K562 (cell line): ENCODE results near the gene PIK3CD. TPM values are rescaled to one million over a fixed set of nuclear protein-coding genes. Genes with fewer than 3 reads are reported as not detected.
A peak's percentile ranks its signal among the peaks of the same experiment; 100 is the strongest.

Source experiments
- ATAC-seq: fragments of 200-7000 bp; cut with Tn5 transposase; 3 replicates; pipeline ENCODE4 v1.9.1; 2020; ENCODE audit warnings: moderate library complexity
- BruUV-seq: library from RNA; stranded (reverse); fragments of 400-500 nt; replicated peaks from 2 replicates; lab custom pipeline; 2021; lab: Mats Ljungman, UMichigan
- CTCF ChIA-PET: fragments of 300-600 bp; formaldehyde crosslinking; extraction: SDS; loops from one replicate; lab custom pipeline; 2021; ENCODE audit warnings: low intra/inter-chr PET ratio; lab: Yijun Ruan, JAX
- POLR2A ChIA-PET: fragments of 300-600, 350-650 bp; sonication (Branson Sonifier 250); formaldehyde crosslinking; extraction: SDS; loops from one replicate; lab custom pipeline; 2021; ENCODE audit warnings: antibody characterized with exemption, inconsistent platforms; lab: Yijun Ruan, JAX
- DNase-seq, 4 experiments: peaks; one replicate each; pipeline versions ENCODE4 v3.0.0 to v3.0.0-alpha.2; 2011 to 2018; ENCODE audit warnings: low spot score in 3 of 4, mixed read lengths in 3 of 4; ENCODE audit errors: extremely low read depth in 1 of 4
- FAIRE-seq: peaks from 2 replicates; lab custom pipeline; 2011; peaks lifted over from hg19 to GRCh38; lab: Jason Lieb, UNC
- H2AFZ ChIP-seq: 2 replicates; pipeline ENCODE4 v1.6.0; 2011; ENCODE audit warnings: low read depth, low read length, control low read depth, inconsistent platforms
- H3K27ac ChIP-seq: fragments of 200-600 bp; 3 replicates; pipeline ENCODE4 v1.8.0; 2011; ENCODE audit warnings: low read depth, mild to moderate bottlenecking, control low read depth, inconsistent platforms, low read length, moderate library complexity, mixed read lengths; ENCODE audit errors: extremely low read depth
- H3K27me3 ChIP-seq, 2 experiments: fragments of 300-600 bp in 1 of 2; 2 replicates in 1 of 2; 3 replicates in 1 of 2; pipeline versions ENCODE4 v1.6.0 to v1.8.0; 2011; ENCODE audit warnings: inconsistent platforms in 2 of 2, low read length in 2 of 2, mild to moderate bottlenecking in 1 of 2, mixed read lengths in 1 of 2, moderate library complexity in 1 of 2; ENCODE audit not compliant: control insufficient read depth in 2 of 2, insufficient read depth in 2 of 2
- H3K36me3 ChIP-seq: fragments of 300-600 bp; 3 replicates; pipeline ENCODE4 v1.8.0; 2011; ENCODE audit warnings: mild to moderate bottlenecking, low read length, inconsistent platforms; ENCODE audit not compliant: control insufficient read depth, insufficient read depth
- H3K4me1 ChIP-seq, 2 experiments: fragments of 200-600 bp in 1 of 2; replicated peaks in 1 of 2; 2 replicates in 1 of 2; 3 replicates in 1 of 2; pipeline versions ENCODE4 v1.5.1 to v1.8.0; 2011; ENCODE audit warnings: inconsistent platforms in 2 of 2, low read length in 2 of 2, mild to moderate bottlenecking in 1 of 2, mixed read lengths in 1 of 2, moderate library complexity in 1 of 2; ENCODE audit not compliant: control insufficient read depth in 2 of 2, insufficient read depth in 2 of 2
- H3K4me2 ChIP-seq: 2 replicates; pipeline ENCODE4 v1.6.1; 2011; ENCODE audit warnings: low read length, control low read depth, inconsistent platforms, mixed read lengths; ENCODE audit not compliant: insufficient read depth
- H3K4me3 ChIP-seq: fragments of 200-600 bp; sonication (generic), shearing (Covaris generic); 2 replicates; pipeline ENCODE4 v1.5.1; 2016; ENCODE audit warnings: control low read depth, inconsistent platforms
- H3K79me2 ChIP-seq: fragments of 200-600 bp; 3 replicates; pipeline ENCODE4 v1.8.0; 2011; ENCODE audit warnings: low read length, inconsistent platforms; ENCODE audit not compliant: control insufficient read depth, insufficient read depth
- H3K9ac ChIP-seq, 2 experiments: 2 replicates each; pipeline versions ENCODE4 v1.6.0 to v1.6.1; 2011; ENCODE audit warnings: low read depth in 2 of 2, low read length in 2 of 2, control low read depth in 1 of 2, inconsistent platforms in 1 of 2, mild to moderate bottlenecking in 1 of 2, mixed read lengths in 1 of 2; ENCODE audit not compliant: insufficient read depth in 1 of 2
- H3K9me1 ChIP-seq: one replicate; pipeline ENCODE4 v1.6.0; 2011; ENCODE audit warnings: inconsistent platforms, mild to moderate bottlenecking, low read length, moderate library complexity; ENCODE audit not compliant: control insufficient read depth, insufficient read depth
- H3K9me3 ChIP-seq: replicated peaks from 2 replicates; pipeline ENCODE4 v1.5.1; 2011; ENCODE audit warnings: low read depth, low read length, inconsistent platforms; ENCODE audit not compliant: control insufficient read depth, insufficient read depth
- H4K20me1 ChIP-seq: replicated peaks from 2 replicates; pipeline ENCODE4 v1.6.1; 2011; ENCODE audit warnings: low read length, inconsistent platforms, mixed read lengths; ENCODE audit not compliant: control insufficient read depth, insufficient read depth
- ARID1B ChIP-seq: fragments of 450-650 bp; IDR thresholded peaks from 2 replicates; pipeline ENCODE4 v1.6.1; 2016; ENCODE audit warnings: antibody characterized with exemption, mild to moderate bottlenecking, inconsistent platforms
- CTCF ChIP-seq, 3 experiments: IDR thresholded peaks in 2 of 3; conservative IDR thresholded peaks in 1 of 3; 2 replicates each; pipeline ENCODE4 v1.5.1; 2011 to 2012; ENCODE audit warnings: low read length in 3 of 3, mild to moderate bottlenecking in 3 of 3, control low read depth in 2 of 3, improper control_type of control experiment in 1 of 3, inconsistent platforms in 1 of 3, low read depth in 1 of 3, mixed read lengths in 1 of 3, moderate library complexity in 1 of 3; ENCODE audit not compliant: insufficient read depth in 2 of 3
- HES1 ChIP-seq: fragments of 450-650 bp; IDR thresholded peaks from 2 replicates; pipeline ENCODE4 v1.6.1; 2016; ENCODE audit warnings: low read depth, mild to moderate bottlenecking, moderate library complexity
- LEF1 ChIP-seq: fragments of 450-650 bp; IDR thresholded peaks from 2 replicates; pipeline ENCODE4 v1.6.1; 2016; ENCODE audit warnings: mild to moderate bottlenecking
- NRF1 ChIP-seq, 2 experiments: fragments of 450-650 bp; IDR thresholded peaks in 1 of 2; conservative IDR thresholded peaks in 1 of 2; 2 replicates each; pipeline ENCODE4 v1.6.1; 2014; ENCODE audit warnings: mild to moderate bottlenecking in 2 of 2
- ZNF609 ChIP-seq: sonication (generic); formaldehyde crosslinking; IDR thresholded peaks from 2 replicates; pipeline ENCODE4 v1.8.1; 2023; ENCODE audit warnings: missing genetic modification reagents, mild to moderate bottlenecking, borderline replicate concordance
- ZNF639 ChIP-seq, 2 experiments: fragments of 200-800 bp in 1 of 2; sonication (Bioruptor generic) in 1 of 2; sonication (generic) in 1 of 2; formaldehyde crosslinking in 1 of 2; IDR thresholded peaks in 1 of 2; conservative IDR thresholded peaks in 1 of 2; 2 replicates each; pipeline versions ENCODE4 v1.5.0 to v1.6.1; 2016 to 2020; ENCODE audit warnings: missing compliant biosample characterization in 1 of 2, missing genetic modification characterization in 1 of 2, missing genetic modification reagents in 1 of 2
- WGBS: fragments of 100-300 bp; shearing (Covaris generic); methylation state at CpG from one replicate; pipeline ENCODE4 v1.1.6; 2016; ENCODE audit warnings: low coverage, mixed read lengths; ENCODE audit not compliant: insufficient coverage; ENCODE audit errors: missing lambda C conversion rate; 5-methylcytosine and 5-hydroxymethylcytosine counted together
- in situ Hi-C: fragments of 300-500 bp; cut with MboI; formaldehyde crosslinking; loops from 4 replicates; pipeline ENCODE4 v1.15.0; 2018; ENCODE audit warnings: inconsistent platforms, mixed read lengths
- intact Hi-C: fragments of 100-400 bp; cut with micrococcal nuclease; formaldehyde crosslinking; loops from 2 replicates; pipeline ENCODE4 v1.14.2; 2022
- polyA plus RNA-seq, 8 experiments: library from polyadenylated mRNA; depleted of rRNA in 4 of 8; stranded (reverse) in 5 of 8; unstranded in 3 of 8; fragments of >200 nt; fragmentation: Nextera tagmentation in 2 of 8; fragmentation: Illumina TruSeq in 1 of 8; extraction: Ambion mirVana in 2 of 8; extraction: Trizol in 1 of 8; gene quantifications; 2 replicates each; pipeline versions ENCODE4 v1.2.1 to v1.2.3, GENCODE V29; 2011 to 2014; ENCODE audit warnings: inconsistent platforms in 1 of 8, missing spikeins in 1 of 8
- total RNA-seq, 7 experiments: library from RNA; depleted of rRNA in 6 of 7; stranded (reverse); fragments of >200 nt in 6 of 7; fragmentation: Illumina TruSeq in 2 of 7; extraction: Trizol in 2 of 7; gene quantifications; 2 replicates each; pipeline versions ENCODE4 v1.2.1 to v1.2.3, GENCODE V29; 2011 to 2021; ENCODE audit warnings: low replicate concordance in 1 of 7

The PIK3CD gene
- total and polyA plus RNA-seq, 9 of the 15 experiments (the other 6 are each of a cell fraction or from before 2014, with no cell fraction given), result 1.8 to 20.8 (median 7.2) TPM

- H3K27ac ChIP-seq, result peak overlapping the region; percentile 87
- DNase-seq, result peak; percentile 88 to 98 (median 92)
- peak overlapping the region; percentile 84 to 94 for H3K9ac ChIP-seq
- peak overlapping the region; percentile 48 for H3K4me3 ChIP-seq
- no peaks in the 10 kb centered on the region for H3K27me3 ChIP-seq
- WGBS, result 3% methylated on average over 25 of the region's 25 CpGs
- in situ Hi-C loops, result no loop called here
- no peaks in the 10 kb centered on the region for H3K9me3 ChIP-seq
- peaks cover 61 to 94% of the 10 kb centered on the region in 2 experiments for H3K4me1 ChIP-seq
- H2AFZ ChIP-seq, result peak overlapping the region; percentile 92
- intact Hi-C loops, result loop anchor here (2.0 kb wide), 1 partner anchor 15 kb away; no protein-coding TSS in a partner anchor
- CTCF ChIA-PET, result interaction anchor here (2.8 kb wide), 1 partner anchor 90 kb away, joined by 20 read pairs; no protein-coding TSS in a partner anchor
- peaks cover 23% of the 10 kb centered on the region for H3K79me2 ChIP-seq
- H4K20me1 ChIP-seq, result no peaks in the 10 kb centered on the region
- BruUV-seq, result TSS peak; percentile 92
- H3K9me1 ChIP-seq, result peaks cover 3% of the 10 kb centered on the region
- FAIRE-seq, result peak; percentile 96
- ATAC-seq, result peak; percentile 81
- POLR2A ChIA-PET, result interaction anchor here (0.6 to 1.3 kb wide), 12 partner anchors 9 to 426 kb away, joined by 3 to 5 read pairs (median 3); partner anchors contain the start of genes LZIC and NMNAT1
- peaks cover 29% of the 10 kb centered on the region; the same call in 2 of the 3 replicates for H3K36me3 ChIP-seq
- H3K4me2 ChIP-seq, result peak overlapping the region; percentile 92
- TF ChIP-seq ZNF609 (0 out of 2 replicates have a peak, but pooled peaks have one; percentile 58), ZNF639 (CRISPR knock-in tag; conservative IDR thresholded peaks at IDR 0.05 in 1 of 2, IDR thresholded peaks at IDR 0.05 in 1 of 2) (peak in 1 of 2 experiments; percentile 73; a peak in 2 of 4 replicates), LEF1 (peak; percentile 82), HES1 (0 out of 2 replicates have a peak, but pooled peaks have one; percentile 48), NRF1 (conservative IDR thresholded peaks at IDR 0.05 in 1 of 2, IDR thresholded peaks at IDR 0.05 in 1 of 2) (peak; percentile 56 to 59), ARID1B (peak; percentile 67), CTCF (IDR thresholded peaks at IDR 0.05 in 2 of 3, conservative IDR thresholded peaks at IDR 0.05 in 1 of 3; ENCODE audit: insufficient read depth in 2 of 3, low read depth in 1 of 3, low read length in 3 of 3) (peak; percentile 45 to 49 (median 46))
Observed at GRCh38 chr1:9717193-9718005, 65.9 kb downstream of the PIK3CD start.
